Activated B cell treated with CpG ODN at 0.5 μM for 24 hours (primary cell): ENCODE measurements around the gene WDR3. TPM values are rescaled to one million over a fixed set of nuclear protein-coding genes. Genes with fewer than 3 reads are reported as not detected.

Experiments
- ATAC-seq: fragments of 200-7000 bp; cut with Tn5 transposase; one replicate; pipeline ENCODE4 v1.10.0; 2021; ENCODE audit warnings: low read depth, mild to moderate bottlenecking, moderate library complexity
- CTCF ChIA-PET: fragments of 350-600 bp; sonication (Branson Sonifier 250); formaldehyde crosslinking; loops from one replicate; lab custom pipeline; 2021; ENCODE audit warnings: antibody characterized with exemption; lab: Charles Lee
- POLR2A ChIA-PET: fragments of 350-600 bp; sonication (Branson Sonifier 250); formaldehyde crosslinking; loops from one replicate; lab custom pipeline; 2021; ENCODE audit warnings: antibody characterized with exemption; lab: Charles Lee
- DNase-seq: peaks from one replicate; pipeline ENCODE4 v3.0.0; 2022
- H3K27ac Mint-ChIP-seq: one replicate; pipeline ENCODE4 v1.8.0; 2020; ENCODE audit warnings: mixed read lengths
- H3K27me3 Mint-ChIP-seq: one replicate; pipeline ENCODE4 v1.8.0; 2021; ENCODE audit warnings: mixed read lengths
- H3K36me3 Mint-ChIP-seq: one replicate; pipeline ENCODE4 v1.8.0; 2021; ENCODE audit warnings: low read depth, mixed read lengths
- H3K4me1 Mint-ChIP-seq: one replicate; pipeline ENCODE4 v1.8.0; 2021; ENCODE audit warnings: mixed read lengths
- H3K4me3 Mint-ChIP-seq: one replicate; pipeline ENCODE4 v1.8.0; 2020; ENCODE audit warnings: mild to moderate bottlenecking, mixed read lengths
- H3K9me3 Mint-ChIP-seq: one replicate; pipeline ENCODE4 v1.8.0; 2020; ENCODE audit warnings: mixed read lengths
- CTCF ChIP-seq: fragments of 200-600 bp; IDR thresholded peaks from one replicate; pipeline ENCODE4 v1.8.0; 2022; ENCODE audit warnings: antibody characterized with exemption, mild to moderate bottlenecking
- intact Hi-C: fragments of 100-400 bp; cut with micrococcal nuclease; formaldehyde crosslinking; loops from one replicate; pipeline ENCODE4 v1.15.1; 2024
- total RNA-seq: library from RNA; stranded (reverse); gene quantifications from 2 replicates; pipeline ENCODE4 v1.2.3, GENCODE V29; 2022

The WDR3 gene
- total RNA-seq, 1 donor from 2014 or later = 32.7 TPM

DNA sequence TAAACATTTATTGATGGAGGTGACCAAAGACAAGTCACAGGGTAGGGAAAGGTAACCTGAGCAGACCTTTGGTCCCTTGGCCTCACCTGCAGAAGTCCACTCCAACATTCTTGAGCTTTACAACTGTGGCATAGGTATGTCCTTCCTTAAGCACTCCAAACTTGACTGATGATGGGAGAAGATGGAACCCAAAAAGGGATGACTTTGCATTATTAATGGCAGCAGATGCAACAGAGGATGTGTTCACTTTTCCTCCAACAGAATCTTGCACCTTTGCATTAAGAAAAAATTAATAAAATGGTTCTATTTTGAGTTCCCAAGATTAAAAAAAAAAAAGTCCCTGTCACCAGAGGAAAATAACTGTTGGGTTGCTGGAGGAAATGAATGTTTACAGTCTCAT is 42.2 kb downstream of the WDR3 start:
- ChIA-PET CTCF (no interaction called here), POLR2A (no interaction called here)
- no peak overlapping the region for H3K27ac Mint-ChIP-seq
- no peaks in the 10 kb centered on the region for H3K36me3 Mint-ChIP-seq
- H3K4me3 Mint-ChIP-seq = no peak overlapping the region
- ATAC-seq (no peak), DNase-seq (no peak)
- H3K4me1 Mint-ChIP-seq = peaks cover 11% of the 10 kb centered on the region
- intact Hi-C loops = no loop called here
- H3K27me3 Mint-ChIP-seq = peaks cover 3% of the 10 kb centered on the region
- no peaks in the 10 kb centered on the region for H3K9me3 Mint-ChIP-seq
- no peak for TF ChIP-seq CTCF

DNA sequence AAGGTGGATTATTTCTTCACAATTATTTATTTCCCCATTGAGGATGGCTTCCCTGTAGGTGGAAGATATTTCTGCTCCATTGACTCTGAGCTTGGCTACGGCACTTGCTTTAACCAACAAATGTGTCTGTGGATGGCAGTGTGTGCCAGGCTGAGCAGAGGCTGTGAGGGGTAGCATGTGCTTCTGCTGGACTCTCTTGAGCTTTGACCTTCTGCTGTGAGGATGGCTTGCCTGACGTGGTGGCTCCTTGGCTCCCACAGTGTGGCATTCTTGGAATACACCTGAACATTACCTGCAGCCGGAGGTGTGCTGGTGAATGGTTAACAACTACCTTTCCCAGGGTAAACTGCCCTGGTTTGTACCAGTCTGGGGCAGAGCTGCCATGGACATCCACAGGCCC is 46.8 kb downstream of the WDR3 start:
- H3K36me3 Mint-ChIP-seq = no peaks in the 10 kb centered on the region
- no peak for DNase-seq
- H3K9me3 Mint-ChIP-seq = no peaks in the 10 kb centered on the region
- intact Hi-C loops = no loop called here
- POLR2A ChIA-PET = no interaction called here
- no peak overlapping the region for H3K4me3 Mint-ChIP-seq
- CTCF ChIA-PET = no interaction called here
- no peak for TF ChIP-seq CTCF
- no peak overlapping the region for H3K27ac Mint-ChIP-seq
- H3K4me1 Mint-ChIP-seq = no peaks in the 10 kb centered on the region
- H3K27me3 Mint-ChIP-seq = peaks cover 3% of the 10 kb centered on the region
- no peak for ATAC-seq

GRCh38 chr1:117981455-117982192 is 52.1 kb downstream of the WDR3 start:
- Mint-ChIP-seq H3K36me3 (no peaks in the 10 kb centered on the region), H3K27ac (no peak overlapping the region), H3K4me1 (peaks cover 3% of the 10 kb centered on the region), H3K4me3 (no peak overlapping the region), H3K9me3 (no peaks in the 10 kb centered on the region), H3K27me3 (peaks cover 3% of the 10 kb centered on the region)
- no peak for TF ChIP-seq CTCF
- ChIA-PET POLR2A (no interaction called here), CTCF (no interaction called here)
- no peak for DNase-seq
- ATAC-seq = no peak
- intact Hi-C loops = no loop called here

DNA sequence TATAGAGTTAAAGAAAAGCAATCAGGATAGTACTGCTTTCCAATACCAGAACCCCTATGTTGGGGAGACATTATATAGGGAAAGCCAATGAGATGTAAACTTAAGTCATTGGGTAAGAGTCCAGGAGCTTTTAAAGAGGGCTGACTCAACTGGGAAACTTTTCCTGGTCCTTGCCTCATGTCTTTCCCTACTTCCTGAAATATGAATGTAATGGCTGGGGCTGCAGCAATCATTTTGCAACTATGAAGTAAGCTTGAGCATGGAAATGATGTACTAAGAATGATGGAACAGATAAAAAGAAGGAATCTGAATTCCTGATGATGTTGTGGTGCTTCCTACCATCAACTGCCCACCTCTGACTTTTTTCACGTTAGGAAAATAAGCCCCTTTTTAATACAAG is 55.7 kb downstream of the WDR3 start:
- TF ChIP-seq CTCF = no peak
- intact Hi-C loops = no loop called here
- POLR2A ChIA-PET = no interaction called here
- Mint-ChIP-seq H3K36me3 (no peaks in the 10 kb centered on the region), H3K4me1 (peaks cover 3% of the 10 kb centered on the region), H3K27me3 (peaks cover 3% of the 10 kb centered on the region), H3K9me3 (no peaks in the 10 kb centered on the region), H3K4me3 (no peak overlapping the region), H3K27ac (no peak overlapping the region)
- ATAC-seq (no peak), DNase-seq (no peak)
- CTCF ChIA-PET = no interaction called here

DNA sequence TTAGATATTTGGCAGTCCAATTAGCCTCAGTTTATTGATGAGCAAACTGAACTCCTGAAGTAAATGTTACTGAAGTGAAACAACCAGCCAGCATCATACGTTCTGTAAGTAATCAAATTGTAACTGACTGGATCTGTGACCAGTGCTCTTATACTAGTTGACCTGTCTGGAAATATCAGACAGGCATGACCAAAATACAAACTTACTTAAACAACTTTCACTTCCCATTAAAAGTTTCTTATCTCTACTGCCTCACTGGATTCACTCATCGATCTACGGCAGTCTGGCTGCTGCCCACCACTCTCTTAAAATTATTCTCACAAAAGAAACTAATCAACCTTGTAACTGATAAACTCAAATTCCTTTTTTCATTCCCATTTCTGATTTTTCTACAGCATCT is 56.4 kb downstream of the WDR3 start:
- POLR2A ChIA-PET = no interaction called here
- H3K36me3 Mint-ChIP-seq = no peaks in the 10 kb centered on the region
- ATAC-seq (no peak), DNase-seq (no peak)
- no peak overlapping the region for H3K27ac Mint-ChIP-seq
- intact Hi-C loops = no loop called here
- no peaks in the 10 kb centered on the region for H3K9me3 Mint-ChIP-seq
- CTCF ChIA-PET = no interaction called here
- no peak overlapping the region for H3K4me3 Mint-ChIP-seq
- peaks cover 3% of the 10 kb centered on the region for H3K27me3 Mint-ChIP-seq
- peaks cover 3% of the 10 kb centered on the region for H3K4me1 Mint-ChIP-seq
- TF ChIP-seq CTCF = no peak
